K562 (cell line): ENCODE data around the gene FOXK2. TPM values are rescaled to one million over a fixed set of nuclear protein-coding genes. Genes with fewer than 3 reads are reported as not detected.
"Not testable (repeated sequence)": the region's sequence is repeated elsewhere in the genome, so short reads cannot be mapped to it uniquely, and the experiment has no call there.

Experiments
- ATAC-seq: fragments of 200-7000 bp; cut with Tn5 transposase; 3 replicates; pipeline ENCODE4 v1.9.1; 2020; ENCODE audit warnings: moderate library complexity
- BruUV-seq: library from RNA; stranded (reverse); fragments of 400-500 nt; replicated peaks from 2 replicates; lab custom pipeline; 2021; lab: Mats Ljungman, UMichigan
- CTCF ChIA-PET: fragments of 300-600 bp; formaldehyde crosslinking; extraction: SDS; loops from one replicate; lab custom pipeline; 2021; ENCODE audit warnings: low intra/inter-chr PET ratio; lab: Yijun Ruan, JAX
- POLR2A ChIA-PET: fragments of 300-600, 350-650 bp; sonication (Branson Sonifier 250); formaldehyde crosslinking; extraction: SDS; loops from one replicate; lab custom pipeline; 2021; ENCODE audit warnings: antibody characterized with exemption, inconsistent platforms; lab: Yijun Ruan, JAX
- DNase-seq, 4 experiments: peaks; one replicate each; pipeline versions ENCODE4 v3.0.0 to v3.0.0-alpha.2; 2011 to 2018; ENCODE audit warnings: low spot score in 3 of 4, mixed read lengths in 3 of 4; ENCODE audit errors: extremely low read depth in 1 of 4
- FAIRE-seq: peaks from 2 replicates; lab custom pipeline; 2011; peaks lifted over from hg19 to GRCh38; lab: Jason Lieb, UNC
- H2AFZ ChIP-seq: 2 replicates; pipeline ENCODE4 v1.6.0; 2011; ENCODE audit warnings: low read depth, low read length, control low read depth, inconsistent platforms
- H3K27ac ChIP-seq: fragments of 200-600 bp; 3 replicates; pipeline ENCODE4 v1.8.0; 2011; ENCODE audit warnings: low read depth, mild to moderate bottlenecking, control low read depth, inconsistent platforms, low read length, moderate library complexity, mixed read lengths; ENCODE audit errors: extremely low read depth
- H3K27me3 ChIP-seq, 2 experiments: fragments of 300-600 bp in 1 of 2; 2 replicates in 1 of 2; 3 replicates in 1 of 2; pipeline versions ENCODE4 v1.6.0 to v1.8.0; 2011; ENCODE audit warnings: inconsistent platforms in 2 of 2, low read length in 2 of 2, mild to moderate bottlenecking in 1 of 2, mixed read lengths in 1 of 2, moderate library complexity in 1 of 2; ENCODE audit not compliant: control insufficient read depth in 2 of 2, insufficient read depth in 2 of 2
- H3K36me3 ChIP-seq: fragments of 300-600 bp; 3 replicates; pipeline ENCODE4 v1.8.0; 2011; ENCODE audit warnings: mild to moderate bottlenecking, low read length, inconsistent platforms; ENCODE audit not compliant: control insufficient read depth, insufficient read depth
- H3K4me1 ChIP-seq, 2 experiments: fragments of 200-600 bp in 1 of 2; replicated peaks in 1 of 2; 2 replicates in 1 of 2; 3 replicates in 1 of 2; pipeline versions ENCODE4 v1.5.1 to v1.8.0; 2011; ENCODE audit warnings: inconsistent platforms in 2 of 2, low read length in 2 of 2, mild to moderate bottlenecking in 1 of 2, mixed read lengths in 1 of 2, moderate library complexity in 1 of 2; ENCODE audit not compliant: control insufficient read depth in 2 of 2, insufficient read depth in 2 of 2
- H3K4me2 ChIP-seq: 2 replicates; pipeline ENCODE4 v1.6.1; 2011; ENCODE audit warnings: low read length, control low read depth, inconsistent platforms, mixed read lengths; ENCODE audit not compliant: insufficient read depth
- H3K4me3 ChIP-seq: fragments of 200-600 bp; sonication (generic), shearing (Covaris generic); 2 replicates; pipeline ENCODE4 v1.5.1; 2016; ENCODE audit warnings: control low read depth, inconsistent platforms
- H3K79me2 ChIP-seq: fragments of 200-600 bp; 3 replicates; pipeline ENCODE4 v1.8.0; 2011; ENCODE audit warnings: low read length, inconsistent platforms; ENCODE audit not compliant: control insufficient read depth, insufficient read depth
- H3K9ac ChIP-seq, 2 experiments: 2 replicates each; pipeline versions ENCODE4 v1.6.0 to v1.6.1; 2011; ENCODE audit warnings: low read depth in 2 of 2, low read length in 2 of 2, control low read depth in 1 of 2, inconsistent platforms in 1 of 2, mild to moderate bottlenecking in 1 of 2, mixed read lengths in 1 of 2; ENCODE audit not compliant: insufficient read depth in 1 of 2
- H3K9me1 ChIP-seq: one replicate; pipeline ENCODE4 v1.6.0; 2011; ENCODE audit warnings: inconsistent platforms, mild to moderate bottlenecking, low read length, moderate library complexity; ENCODE audit not compliant: control insufficient read depth, insufficient read depth
- H3K9me3 ChIP-seq: replicated peaks from 2 replicates; pipeline ENCODE4 v1.5.1; 2011; ENCODE audit warnings: low read depth, low read length, inconsistent platforms; ENCODE audit not compliant: control insufficient read depth, insufficient read depth
- H4K20me1 ChIP-seq: replicated peaks from 2 replicates; pipeline ENCODE4 v1.6.1; 2011; ENCODE audit warnings: low read length, inconsistent platforms, mixed read lengths; ENCODE audit not compliant: control insufficient read depth, insufficient read depth
- POLR2G ChIP-seq: fragments of 200-400 bp; formaldehyde crosslinking; IDR thresholded peaks from 2 replicates; pipeline ENCODE4 v1.6.1; 2017; ENCODE audit warnings: low read depth, mild to moderate bottlenecking, antibody characterized with exemption, low read length, moderate library complexity
- RBM22 ChIP-seq: fragments of 200-400 bp; formaldehyde crosslinking; IDR thresholded peaks from 2 replicates; pipeline ENCODE4 v1.6.1; 2018; ENCODE audit warnings: low read length, low read depth; ENCODE audit not compliant: poor library complexity, severe bottlenecking
- ZC3H4 ChIP-seq: sonication (generic); formaldehyde crosslinking; IDR thresholded peaks from 2 replicates; pipeline ENCODE4 v1.9.0; 2021; ENCODE audit warnings: missing genetic modification reagents, borderline replicate concordance
- ZNF121 ChIP-seq: sonication (generic); formaldehyde crosslinking; conservative IDR thresholded peaks from 2 replicates; pipeline ENCODE4 v1.8.0; 2022; ENCODE audit warnings: missing genetic modification reagents
- WGBS: fragments of 100-300 bp; shearing (Covaris generic); methylation state at CpG from one replicate; pipeline ENCODE4 v1.1.6; 2016; ENCODE audit warnings: low coverage, mixed read lengths; ENCODE audit not compliant: insufficient coverage; ENCODE audit errors: missing lambda C conversion rate; 5-methylcytosine and 5-hydroxymethylcytosine counted together
- in situ Hi-C: fragments of 300-500 bp; cut with MboI; formaldehyde crosslinking; loops from 4 replicates; pipeline ENCODE4 v1.15.0; 2018; ENCODE audit warnings: inconsistent platforms, mixed read lengths
- intact Hi-C: fragments of 100-400 bp; cut with micrococcal nuclease; formaldehyde crosslinking; loops from 2 replicates; pipeline ENCODE4 v1.14.2; 2022
- polyA plus RNA-seq, 8 experiments: library from polyadenylated mRNA; depleted of rRNA in 4 of 8; stranded (reverse) in 5 of 8; unstranded in 3 of 8; fragments of >200 nt; fragmentation: Nextera tagmentation in 2 of 8; fragmentation: Illumina TruSeq in 1 of 8; extraction: Ambion mirVana in 2 of 8; extraction: Trizol in 1 of 8; gene quantifications; 2 replicates each; pipeline versions ENCODE4 v1.2.1 to v1.2.3, GENCODE V29; 2011 to 2014; ENCODE audit warnings: inconsistent platforms in 1 of 8, missing spikeins in 1 of 8
- total RNA-seq, 7 experiments: library from RNA; depleted of rRNA in 6 of 7; stranded (reverse); fragments of >200 nt in 6 of 7; fragmentation: Illumina TruSeq in 2 of 7; extraction: Trizol in 2 of 7; gene quantifications; 2 replicates each; pipeline versions ENCODE4 v1.2.1 to v1.2.3, GENCODE V29; 2011 to 2021; ENCODE audit warnings: low replicate concordance in 1 of 7

The FOXK2 gene
- total and polyA plus RNA-seq, 9 of the 15 experiments (the other 6 are each of a cell fraction or from before 2014, with no cell fraction given), result 3.0 to 86.0 (median 44.1) TPM

DNA sequence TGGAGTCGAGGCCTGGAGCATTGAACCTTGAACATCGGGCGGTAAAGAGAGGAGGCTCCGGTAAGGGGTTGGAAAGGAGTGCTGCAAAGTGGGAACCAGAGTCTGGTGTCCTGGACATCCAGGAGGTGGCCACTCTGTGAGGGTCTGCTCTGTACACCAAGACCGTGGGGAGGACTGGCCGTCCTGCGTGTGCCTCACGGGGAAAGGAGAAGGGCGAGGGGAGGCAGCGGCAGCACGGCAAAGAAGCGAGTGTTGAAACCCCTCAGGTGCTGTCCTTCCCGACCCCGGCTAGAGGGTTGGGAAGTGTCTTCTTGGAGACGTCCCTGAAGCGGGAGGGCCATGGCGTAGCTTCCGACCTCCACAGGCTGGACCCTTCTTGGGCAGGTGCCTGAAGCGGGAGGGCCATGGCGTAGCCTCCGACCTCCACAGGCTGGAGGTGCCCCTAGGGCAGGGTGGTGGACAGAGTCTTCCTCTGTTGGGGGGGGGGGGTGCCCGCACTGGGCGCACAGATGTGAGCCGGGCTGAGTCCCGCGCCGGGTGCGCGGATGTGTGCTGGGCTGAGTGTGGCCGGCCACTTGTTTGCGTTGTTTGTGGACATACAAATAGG lies 42.0 kb downstream of the FOXK2 start:
- no TSS peak for BruUV-seq
- DNase-seq (no peak), FAIRE-seq (no peak), ATAC-seq (no peak)
- Histone ChIP-seq H3K36me3 (peaks cover 44% of the 10 kb centered on the region; the same call in 2 of the 3 replicates), H3K9me3 (no peaks in the 10 kb centered on the region), H3K9ac (peak overlapping the region in 1 of 2 experiments; percentile 18; a peak in 1 of 4 replicates), H3K79me2 (peaks cover 86% of the 10 kb centered on the region), H3K4me2 (no peak overlapping the region), H3K4me3 (no peak overlapping the region), H3K27me3 (no peaks in the 10 kb centered on the region), H3K9me1 (peaks cover 4% of the 10 kb centered on the region), H4K20me1 (peaks cover 49% of the 10 kb centered on the region), H3K4me1 (peaks cover 5 to 30% of the 10 kb centered on the region in 2 experiments), H2AFZ (no peak overlapping the region), H3K27ac (no peak overlapping the region)
- ChIA-PET POLR2A (interaction anchor here (0.9 to 1.5 kb wide), 2 partner anchors 10 to 15 kb away, joined by 3 read pairs; no protein-coding TSS in a partner anchor), CTCF (no interaction called here)
- in situ Hi-C loops (no loop called here), intact Hi-C loops (no loop called here)
- TF ChIP-seq POLR2G, result peak; percentile 36; the same call in 1 of the 2 replicates
- peak; percentile 46 for TF ChIP-seq RBM22
- no peak for TF ChIP-seq ZC3H4 (CRISPR knock-in tag)
- WGBS, result 94% methylated on average over 28 of the region's 31 CpGs

DNA sequence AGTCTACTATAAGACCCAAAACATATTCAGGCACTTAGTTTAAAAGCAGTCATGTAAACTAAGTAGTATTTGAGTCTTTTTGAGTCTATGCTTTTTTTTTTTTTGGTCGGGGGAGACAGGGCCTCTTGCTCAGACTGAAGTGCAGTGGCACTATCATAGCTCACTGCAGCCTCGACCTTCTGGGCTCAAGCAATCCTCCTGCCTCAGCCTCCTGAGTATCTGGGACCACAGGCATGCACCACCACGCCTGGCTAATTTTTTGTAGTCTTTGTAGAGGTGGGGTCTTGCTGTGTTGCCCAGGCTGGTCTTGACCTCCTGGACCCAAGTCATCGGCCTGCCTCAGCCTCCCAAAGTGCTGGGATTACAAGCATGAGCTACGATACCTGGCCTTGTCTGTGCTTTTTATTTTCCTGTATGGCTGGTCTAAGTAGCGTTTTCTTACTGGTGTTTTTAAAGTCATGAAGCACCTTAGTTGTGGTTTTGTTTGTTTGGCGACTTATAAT lies 43.2 kb downstream of the FOXK2 start:
- FAIRE-seq, H3K9ac ChIP-seq, intact Hi-C loops, in situ Hi-C loops, H3K27ac ChIP-seq, H3K27me3 ChIP-seq, H3K4me3 ChIP-seq, ATAC-seq, POLR2A ChIA-PET, H2AFZ ChIP-seq, H3K4me2 ChIP-seq, DNase-seq, CTCF ChIA-PET, H3K9me1 ChIP-seq, H3K9me3 ChIP-seq, BruUV-seq: not testable (repeated sequence)
- H3K79me2 ChIP-seq, result peaks cover 90% of the 10 kb centered on the region
- H4K20me1 ChIP-seq, result peaks cover 46% of the 10 kb centered on the region
- H3K36me3 ChIP-seq, result peaks cover 53% of the 10 kb centered on the region
- whole genome bisulfite sequencing, result 80% methylated on average over 7 of the region's 7 CpGs
- H3K4me1 ChIP-seq, result peaks cover 5 to 30% of the 10 kb centered on the region in 2 experiments
- peak; percentile 79 for TF ChIP-seq ZNF121 (CRISPR knock-in tag)
